ENCODE measurements around the gene DGKI.

DGKI gene

GRCh38 chr7:137587326-137587725 is 259.4 kb downstream of the DGKI start:
- DNase-seq: no peak

- no peak for DNase-seq
Observed at GRCh38 chr7:137585591-137585990, 261.2 kb downstream of the DGKI start.

DNA sequence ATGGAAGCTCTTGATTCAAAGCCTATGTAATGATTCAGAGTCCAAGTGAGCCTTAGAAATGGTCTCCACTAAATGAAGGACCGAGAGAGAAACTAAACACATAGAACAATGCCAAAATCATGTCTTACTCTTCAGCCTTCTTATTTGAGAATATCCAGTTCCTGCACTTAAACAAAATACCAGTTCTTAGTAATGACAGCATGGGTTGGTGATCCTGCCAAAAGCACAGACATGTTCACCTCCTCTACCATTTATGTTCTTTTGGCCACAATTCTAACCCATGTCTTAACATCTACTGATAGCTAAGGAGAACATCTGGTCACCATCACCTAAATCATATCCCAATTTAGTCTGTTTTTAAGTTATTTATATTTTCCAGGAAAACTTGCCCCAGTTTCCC is 263.6 kb downstream of the DGKI start:
- no peak for DNase-seq

- no peak for DNase-seq
Observed at GRCh38 chr7:137579913-137580640, 266.7 kb downstream of the DGKI start.

- DNase-seq: no peak
Observed at GRCh38 chr7:137578541-137578940, 268.2 kb downstream of the DGKI start.

DNA sequence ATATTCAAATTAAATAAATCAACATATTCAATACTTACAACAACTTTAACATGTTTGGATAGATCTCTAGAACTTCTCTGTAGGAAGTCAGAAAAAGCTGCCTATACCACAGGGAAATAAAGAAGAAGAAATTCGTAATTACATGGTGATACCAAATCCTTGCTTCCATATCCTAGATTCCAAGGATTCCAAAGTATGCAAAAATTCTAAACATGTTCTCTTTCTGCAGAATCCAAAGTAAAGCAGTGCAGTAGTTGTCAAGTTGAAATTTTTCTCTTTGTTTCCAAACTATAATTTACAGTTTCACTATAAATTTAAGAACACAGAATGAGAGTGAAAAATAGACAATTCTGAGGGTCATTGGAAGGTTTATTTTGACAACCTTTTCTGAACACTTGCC is 269.6 kb downstream of the DGKI start:
- no peak for DNase-seq

- no peak for DNase-seq
Observed at GRCh38 chr7:137576481-137576880, 270.3 kb downstream of the DGKI start.

DNA sequence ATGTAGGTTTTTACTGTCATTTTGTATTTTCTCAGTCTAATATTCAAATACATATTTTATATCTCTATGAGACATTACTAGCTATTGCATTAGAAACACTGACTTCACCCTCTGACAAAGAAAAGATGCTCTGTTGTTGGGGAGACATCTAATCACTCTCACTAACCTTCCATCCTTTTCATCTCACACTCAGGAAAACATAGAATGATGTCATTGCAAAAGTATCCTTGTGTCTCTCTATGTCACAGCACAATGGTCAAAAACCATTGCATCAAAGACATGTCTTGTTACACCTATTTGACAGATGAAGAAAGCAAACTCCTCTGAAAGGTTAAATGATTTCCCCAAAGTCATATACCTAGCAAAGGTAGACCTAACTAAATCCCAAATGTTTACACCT is 272.0 kb downstream of the DGKI start:
- no peak for DNase-seq

DNA sequence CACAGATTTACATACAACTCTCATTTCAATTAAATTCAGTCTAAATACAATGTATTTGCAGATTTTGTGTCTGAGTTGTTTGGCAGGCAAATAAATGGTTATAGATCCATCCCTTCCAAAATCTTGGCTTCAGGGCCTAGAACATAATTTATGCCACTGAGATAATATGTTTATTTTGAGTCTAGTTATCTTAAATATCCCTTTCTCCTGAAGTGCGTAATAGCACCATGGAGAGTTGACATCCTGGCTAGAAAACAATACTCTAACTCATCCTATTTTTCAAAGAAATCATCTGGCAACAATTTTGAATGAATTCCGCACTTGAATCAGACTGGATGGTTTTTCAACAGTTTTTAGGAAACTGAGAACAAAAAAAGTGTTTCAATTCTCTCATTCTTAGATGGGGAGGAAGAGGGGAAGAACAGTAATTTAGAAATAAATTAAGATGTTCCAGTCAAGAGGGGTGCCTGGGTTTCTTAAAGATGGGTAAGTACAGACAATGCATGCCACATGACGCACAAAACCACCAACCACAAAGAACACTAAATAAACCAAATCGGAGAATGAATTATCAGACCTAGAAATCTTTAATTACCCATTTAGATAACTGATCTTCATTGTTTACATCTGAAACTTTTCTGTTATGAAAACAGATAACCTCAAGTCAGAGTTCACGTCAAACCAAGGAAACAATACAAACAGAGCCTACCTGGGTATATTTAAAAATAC is 274.6 kb downstream of the DGKI start:
- no peak for DNase-seq

DNA sequence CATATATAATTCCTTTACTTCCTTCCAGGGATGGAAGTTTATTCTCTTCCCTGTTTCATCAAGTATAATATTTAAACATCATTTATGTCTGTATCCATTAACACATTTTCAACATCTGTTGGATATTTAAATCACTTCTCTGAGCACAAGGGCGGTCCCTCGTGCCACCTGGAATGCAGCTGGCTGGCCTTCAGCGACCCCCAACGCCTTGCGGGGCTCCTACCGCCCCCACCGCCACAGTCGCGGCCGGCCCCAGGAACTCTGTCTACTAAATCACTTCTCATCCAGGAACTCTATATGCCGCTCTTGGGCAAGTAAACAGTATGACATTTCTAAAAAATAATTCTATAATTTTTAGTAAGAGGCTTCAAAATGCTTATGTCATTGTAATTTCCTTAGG is 282.1 kb downstream of the DGKI start:
- DNase-seq: no peak

DNA sequence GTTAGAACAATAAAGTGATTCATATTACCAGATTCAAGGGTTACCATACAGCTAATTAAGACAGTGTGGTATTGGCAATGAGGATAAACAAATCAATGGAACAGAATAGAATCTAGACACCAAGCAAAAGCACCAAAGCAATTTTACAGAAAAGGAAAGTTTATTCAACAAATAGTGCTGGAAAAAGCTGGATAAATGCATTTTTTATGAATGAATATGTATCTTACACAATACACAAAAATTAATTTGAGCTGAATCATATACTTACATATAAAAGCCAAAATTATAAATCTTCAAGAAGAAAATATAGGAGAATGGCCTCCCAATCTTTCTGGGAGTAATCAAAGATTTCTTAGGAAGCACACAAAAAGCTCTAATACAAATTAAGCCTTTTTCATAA is 282.8 kb downstream of the DGKI start:
- DNase-seq: no peak

GRCh38 chr7:137547485-137547884 is 299.3 kb downstream of the DGKI start:
- no peak for DNase-seq

DNA sequence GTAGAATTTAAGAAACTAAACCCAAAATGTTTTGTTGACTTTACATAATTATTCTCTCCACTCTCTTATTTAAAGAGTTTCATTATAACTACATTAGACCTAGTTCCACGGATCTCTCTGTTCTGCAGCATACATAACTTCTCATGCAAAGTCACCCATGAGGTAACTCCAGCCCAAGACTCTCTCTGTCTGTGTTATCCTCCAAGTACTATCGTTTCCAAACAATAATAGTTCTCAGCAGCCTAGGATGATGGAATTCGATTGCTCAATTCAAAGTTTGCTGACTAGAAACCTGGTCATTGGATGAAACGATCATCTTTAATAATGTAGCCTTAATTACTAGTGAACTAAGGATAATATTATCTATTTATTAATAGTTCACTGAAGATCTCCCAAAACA is 300.1 kb downstream of the DGKI start:
- no peak for DNase-seq

DNA sequence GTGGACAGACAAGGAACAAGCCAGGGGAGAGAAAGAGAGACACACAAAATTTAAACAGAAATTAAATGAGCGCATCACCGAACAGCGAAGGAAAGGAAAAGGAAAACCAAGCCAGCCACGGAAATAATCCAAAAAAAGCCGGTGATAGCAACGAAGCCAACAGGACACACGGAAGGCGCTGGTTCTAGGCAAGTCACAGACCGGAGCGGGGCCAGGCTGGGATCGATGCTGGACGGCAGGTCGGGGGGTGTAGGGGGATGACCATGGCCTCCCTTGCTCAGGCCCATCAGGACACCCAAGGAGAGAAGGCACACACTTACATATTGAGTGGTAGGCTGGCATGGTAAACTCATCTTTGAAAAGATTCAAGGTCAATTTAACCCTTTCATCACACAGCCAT is 300.8 kb downstream of the DGKI start:
- DNase-seq: no peak

DNA sequence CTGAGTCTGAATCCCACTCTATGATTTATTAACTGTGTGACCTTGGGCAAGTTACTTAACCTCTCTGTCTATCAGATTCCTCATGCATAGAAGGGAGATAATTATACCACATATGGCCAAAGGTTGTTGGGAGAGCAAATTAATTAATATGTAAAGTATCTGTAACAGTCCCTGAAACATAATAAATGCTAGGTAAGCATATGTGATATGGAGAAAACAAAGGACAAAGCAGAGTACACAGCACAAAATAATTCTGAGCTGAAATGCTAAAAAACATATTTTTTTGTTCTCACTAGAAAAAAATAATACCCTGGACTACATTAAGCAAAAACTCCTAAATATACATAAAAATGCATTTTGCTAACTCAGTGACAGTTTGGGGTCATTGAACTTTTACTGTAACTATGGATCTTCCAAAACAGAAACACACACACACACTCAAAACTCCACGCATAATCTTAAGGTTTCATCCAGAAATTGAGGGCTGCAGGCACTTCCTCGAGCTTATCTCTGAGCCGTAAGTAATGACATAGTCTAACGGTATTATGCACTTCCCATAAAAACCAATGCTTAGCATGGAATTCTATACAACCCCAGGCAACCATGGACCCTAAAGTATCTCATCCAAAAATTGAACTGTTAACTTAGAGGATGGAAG is 301.6 kb downstream of the DGKI start:
- no peak for DNase-seq

- DNase-seq: no peak
Observed at GRCh38 chr7:137544453-137545058, 302.2 kb downstream of the DGKI start.

DNA sequence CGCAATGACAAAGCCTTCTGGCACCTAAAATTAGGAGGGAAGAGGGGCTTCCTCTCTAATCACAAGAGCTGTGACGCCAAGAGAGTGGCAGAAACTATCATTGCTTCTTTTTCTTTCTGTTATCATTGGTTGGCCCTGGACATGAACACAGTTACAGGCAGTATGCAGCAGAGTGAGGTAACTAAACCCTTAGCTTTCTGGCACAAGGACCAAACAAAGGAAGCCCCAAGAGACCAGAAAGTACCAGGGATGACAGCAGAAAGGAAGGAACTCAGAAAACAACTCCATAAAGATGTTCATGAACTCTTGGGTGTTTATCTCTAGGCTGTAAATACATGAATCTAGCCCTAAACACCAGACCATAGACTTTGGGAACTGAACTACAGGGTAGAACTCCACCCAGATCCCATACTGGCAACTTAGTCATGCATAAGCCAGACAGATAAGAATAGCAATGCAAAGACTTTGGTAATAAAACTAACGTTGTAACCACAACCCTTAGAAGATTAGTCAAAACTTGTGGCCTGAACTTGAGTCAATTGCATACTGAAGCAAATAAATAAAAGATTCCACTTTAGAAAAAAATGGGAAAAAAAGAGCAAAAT is 307.6 kb downstream of the DGKI start:
- DNase-seq: no peak

- DNase-seq: no peak
Observed at GRCh38 chr7:137538361-137538762, 308.4 kb downstream of the DGKI start.

DNA sequence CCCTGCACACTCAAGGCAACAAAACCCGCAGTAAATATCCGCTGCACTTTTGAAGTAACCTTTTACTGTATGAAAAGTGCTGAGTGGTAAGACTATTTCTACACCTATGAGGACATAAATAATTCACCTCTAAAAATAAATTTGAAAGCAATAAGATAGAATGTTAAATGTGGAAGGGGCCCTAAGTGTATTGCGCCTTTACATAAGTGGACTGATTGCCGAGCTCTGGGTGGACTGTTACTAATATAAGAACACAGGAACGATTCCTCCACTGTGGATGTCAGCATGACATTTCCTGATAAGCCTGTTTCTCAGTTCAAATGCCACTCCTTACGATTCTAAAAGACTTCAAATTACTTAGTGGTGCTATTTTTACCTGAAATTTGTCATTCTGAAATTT is 311.2 kb downstream of the DGKI start:
- DNase-seq: no peak

DNA sequence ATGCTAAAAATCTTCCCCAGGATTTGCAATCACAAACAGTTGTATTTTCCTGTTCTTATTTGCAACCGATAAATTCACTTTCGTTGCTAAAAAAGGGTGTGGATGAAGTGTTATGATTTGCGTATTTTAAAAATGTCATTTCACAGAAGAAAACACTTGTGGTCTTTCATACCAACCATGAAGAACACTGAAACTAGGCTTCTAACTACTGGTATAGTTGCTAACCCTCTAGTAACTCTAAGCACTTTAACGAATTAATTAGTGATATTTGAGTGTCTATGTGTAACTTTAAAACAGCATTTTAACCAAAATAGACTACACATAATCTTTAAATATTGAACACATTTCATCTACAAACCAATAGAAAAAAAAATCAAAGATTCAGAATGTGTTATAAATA is 315.1 kb downstream of the DGKI start:
- DNase-seq: no peak

- DNase-seq: no peak
Observed at GRCh38 chr7:137527634-137528033, 319.1 kb downstream of the DGKI start.

DNA sequence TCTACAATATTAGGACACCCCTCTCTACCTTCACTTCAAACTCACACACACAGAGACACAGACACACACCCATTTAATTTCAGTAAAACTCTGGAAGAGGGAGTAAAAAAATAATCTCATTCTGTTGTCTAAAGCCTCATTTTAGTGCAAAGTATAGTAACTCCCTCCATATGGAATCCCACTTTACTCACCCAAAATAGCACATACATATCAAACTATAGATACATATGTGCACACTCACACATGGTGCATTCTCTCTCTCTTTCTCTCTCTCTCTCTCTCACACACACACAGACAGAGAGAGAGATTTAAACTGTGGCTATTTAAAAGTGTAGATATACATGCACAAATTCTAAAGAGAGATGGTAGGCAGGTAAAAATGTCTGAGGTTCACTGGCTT is 323.6 kb downstream of the DGKI start:
- no peak for DNase-seq

DNA sequence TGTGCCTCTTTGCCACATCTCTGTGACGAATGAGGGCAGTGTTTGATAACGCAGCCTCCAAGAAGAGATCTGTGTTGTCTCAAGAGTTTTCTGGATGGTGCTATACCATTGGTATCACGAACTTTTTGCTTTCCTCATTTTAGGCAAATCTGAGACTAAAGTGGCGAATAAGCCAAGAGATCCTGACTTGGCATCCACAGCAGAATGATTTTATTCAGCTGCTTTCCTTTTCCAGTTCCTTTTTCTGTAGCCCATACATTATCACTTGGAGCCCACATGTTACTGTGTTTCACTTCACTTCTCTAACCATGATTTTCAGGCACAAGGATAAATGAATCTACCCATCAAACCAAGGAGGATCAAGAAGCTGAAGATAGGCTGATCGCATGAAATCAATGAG is 325.3 kb downstream of the DGKI start:
- DNase-seq: no peak
